Ramos (cell line): ENCODE data around the gene TC2N.
"Not testable (repeated sequence)": the region's sequence is repeated elsewhere in the genome, so short reads cannot be mapped to it uniquely, and the experiment has no call there.

ENCODE experiments used
- in situ Hi-C: fragments of 300-500 bp; cut with MboI; formaldehyde crosslinking; loops from one replicate; pipeline ENCODE4 v1.14.3; 2022; ENCODE audit warnings: low sequenced_read_pairs; ENCODE audit not compliant: unreplicated experiment

Gene TC2N

DNA sequence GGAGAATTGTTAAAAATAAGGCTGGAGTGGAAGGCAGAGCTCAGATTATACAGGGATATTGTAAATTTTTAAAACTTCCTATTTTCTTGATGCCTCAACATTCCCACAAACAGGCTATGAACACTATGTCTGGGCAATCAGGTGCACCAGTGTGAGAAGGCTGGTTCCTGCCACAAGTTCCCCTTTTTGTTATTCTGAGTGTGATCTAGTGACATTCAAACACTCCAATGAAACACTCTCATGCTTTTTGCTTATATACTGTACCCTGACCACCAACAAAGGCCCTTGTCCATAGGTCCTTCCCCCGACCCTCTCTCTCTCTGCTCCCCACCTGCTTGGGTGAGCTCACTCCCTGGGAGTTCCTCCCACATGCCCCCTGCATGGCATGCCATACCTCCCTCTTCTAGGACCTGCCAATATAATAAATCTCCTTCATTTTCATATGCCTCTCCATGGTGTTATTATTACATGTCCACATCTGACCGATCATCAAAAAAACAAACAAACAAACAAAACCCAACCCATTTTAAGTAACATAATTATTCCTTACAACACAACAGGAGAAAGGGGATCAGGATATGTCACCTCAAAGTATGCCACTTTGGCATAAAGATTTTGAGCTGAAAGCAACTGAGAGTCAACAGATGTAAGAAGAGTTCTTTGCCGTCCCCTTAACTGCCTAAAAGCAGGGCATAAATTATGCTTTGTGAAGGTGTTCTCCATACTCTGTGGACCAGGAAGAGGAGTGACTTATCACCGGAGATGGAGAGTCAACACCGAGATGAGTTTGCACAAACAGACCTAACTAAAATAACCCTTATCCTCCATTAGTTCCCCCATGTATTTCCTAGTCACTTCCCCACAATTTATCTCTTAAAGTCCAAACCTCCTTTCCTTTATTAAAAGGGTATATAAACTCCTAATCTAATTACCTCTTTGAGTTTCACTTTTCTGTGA, 92.9 kb downstream of the TC2N start:
- in situ Hi-C loops = no loop called here

DNA sequence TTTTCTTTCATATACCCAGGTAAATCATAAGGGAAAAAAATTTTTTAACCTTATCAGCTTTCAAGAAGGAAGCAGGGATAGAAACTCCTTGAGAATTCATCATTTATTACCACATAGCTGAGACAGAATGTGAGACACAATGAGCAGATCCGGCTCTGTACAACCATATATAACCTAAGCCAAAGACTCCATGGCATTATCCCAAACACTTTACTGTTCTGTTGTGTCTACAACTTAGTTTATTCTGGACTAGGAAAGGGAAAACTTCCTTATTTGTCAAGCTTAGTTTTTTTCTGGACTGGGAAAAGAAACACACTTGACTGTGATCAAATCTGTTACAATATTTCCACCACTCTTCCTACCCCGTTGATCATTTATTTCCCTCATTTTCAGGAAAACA, 97.2 kb downstream of the TC2N start:
- in situ Hi-C loops = no loop called here

DNA sequence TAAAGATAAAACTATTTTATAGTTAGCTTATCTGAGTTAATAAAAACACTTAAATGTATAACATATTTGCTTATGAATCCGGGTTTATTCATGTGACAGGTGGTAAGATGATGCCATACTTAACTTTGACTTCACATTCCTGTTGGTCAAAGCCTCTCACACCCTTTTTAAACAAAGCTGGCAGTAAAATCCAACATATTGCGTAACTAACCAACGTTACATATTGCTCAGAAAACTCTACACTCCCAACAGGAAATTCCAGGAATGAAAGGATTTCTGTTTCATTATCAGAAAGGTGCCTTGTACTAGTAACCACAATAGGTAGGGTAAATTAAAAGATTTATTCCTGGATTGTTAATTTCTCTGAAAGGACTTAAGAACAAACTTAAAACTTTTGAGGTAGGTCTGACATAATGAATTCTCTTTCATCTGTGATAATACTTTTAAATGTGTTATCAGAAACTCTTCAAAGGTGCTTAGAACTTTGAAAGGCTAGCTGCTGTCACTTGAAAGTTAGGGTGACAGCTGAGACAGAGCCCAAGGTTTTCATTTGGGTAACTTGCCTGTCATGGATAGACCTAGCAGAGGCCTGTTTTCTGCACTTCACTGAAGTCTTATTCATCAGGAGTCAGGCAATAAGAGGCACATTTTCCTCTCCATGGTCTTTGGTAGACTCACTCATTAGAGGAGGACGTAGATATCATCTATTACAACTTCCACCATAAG, 111.6 kb downstream of the TC2N start:
- in situ Hi-C loops = no loop called here

DNA sequence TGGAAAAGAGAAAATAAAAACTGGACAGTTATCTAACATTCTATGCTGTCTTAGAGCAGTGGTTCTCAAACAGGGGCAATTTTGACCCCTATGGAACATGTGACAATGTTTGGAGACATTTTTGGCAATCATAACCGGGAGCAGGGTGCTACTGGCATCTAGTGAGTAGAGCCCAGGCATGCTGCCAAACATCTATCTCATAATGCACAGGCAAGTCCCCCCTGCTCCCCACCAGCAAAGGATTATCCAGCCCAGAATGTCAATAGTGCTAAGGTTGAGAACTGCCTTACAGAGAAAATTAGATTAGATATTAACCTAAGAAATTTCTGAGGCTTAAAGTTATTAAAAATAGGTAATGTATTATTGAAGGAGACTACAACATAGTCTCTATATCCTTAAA, 112.5 kb downstream of the TC2N start:
- in situ Hi-C loops = no loop called here

DNA sequence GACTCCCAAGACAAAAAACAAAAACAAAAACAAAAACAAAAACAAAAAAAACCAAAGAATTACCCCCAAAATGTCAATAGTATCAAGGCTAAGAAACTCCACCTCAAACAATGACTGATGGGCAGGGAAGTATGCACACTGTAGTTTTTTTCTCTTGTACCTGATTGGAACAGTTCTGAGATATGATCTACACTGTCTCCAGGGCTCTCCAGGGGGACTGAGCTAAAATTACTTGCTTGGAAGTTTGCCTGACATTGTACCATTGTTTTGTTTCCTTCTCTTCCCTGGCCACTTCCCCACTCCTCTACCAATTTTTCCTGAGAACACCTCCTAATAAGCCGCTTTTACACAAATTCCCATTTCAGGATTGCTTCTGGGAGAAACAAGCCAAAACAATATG, 113.2 kb downstream of the TC2N start:
- in situ Hi-C loops = no loop called here

- in situ Hi-C loops = no loop called here
These were observed 113.7 kb downstream of the TC2N start for GRCh38 chr14:91753501-91754128.

DNA sequence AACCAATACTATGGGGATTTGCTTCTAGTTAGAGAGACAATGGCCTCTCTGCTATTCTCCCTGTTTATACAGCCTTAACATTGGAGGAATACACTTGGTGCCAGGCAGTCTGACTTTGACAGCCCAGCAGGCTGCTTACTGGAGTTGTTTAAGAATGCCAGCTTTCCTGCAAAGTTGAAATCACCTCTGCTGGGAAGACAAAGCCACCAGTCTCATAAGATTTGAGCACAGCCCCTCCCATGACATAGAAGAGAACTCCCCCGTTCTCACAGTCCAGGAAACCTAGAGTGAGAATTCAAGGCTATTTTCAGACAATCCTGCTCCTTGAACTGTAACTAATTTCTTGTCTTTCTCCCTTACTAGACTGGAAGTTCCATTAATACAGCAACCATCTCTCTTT, 114.4 kb downstream of the TC2N start:
- in situ Hi-C loops = no loop called here

GRCh38 chr14:91751719-91752118, 115.6 kb downstream of the TC2N start:
- in situ Hi-C loops = no loop called here

GRCh38 chr14:91750634-91751198, 116.6 kb downstream of the TC2N start:
- in situ Hi-C loops = no loop called here

DNA sequence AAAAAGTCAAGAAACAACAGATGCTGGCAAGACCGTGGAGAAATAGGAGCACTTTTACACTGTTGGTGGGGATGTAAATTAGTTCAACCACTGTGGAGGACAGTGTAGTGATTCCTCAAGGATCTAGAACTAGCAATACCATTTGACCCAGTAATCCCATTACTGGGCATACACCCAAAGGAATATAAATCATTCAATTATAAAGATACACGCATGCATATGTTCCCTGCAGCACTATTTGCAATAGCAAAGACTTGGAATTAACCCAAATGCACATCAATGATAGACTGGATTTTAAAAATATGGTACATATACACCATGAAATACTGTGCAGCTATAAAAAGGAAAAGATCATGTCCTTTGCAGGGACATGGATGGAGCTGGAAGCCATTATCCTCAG, 117.5 kb downstream of the TC2N start:
- in situ Hi-C loops = no loop called here

GRCh38 chr14:91748049-91748448, 119.3 kb downstream of the TC2N start:
- in situ Hi-C loops = no loop called here

DNA sequence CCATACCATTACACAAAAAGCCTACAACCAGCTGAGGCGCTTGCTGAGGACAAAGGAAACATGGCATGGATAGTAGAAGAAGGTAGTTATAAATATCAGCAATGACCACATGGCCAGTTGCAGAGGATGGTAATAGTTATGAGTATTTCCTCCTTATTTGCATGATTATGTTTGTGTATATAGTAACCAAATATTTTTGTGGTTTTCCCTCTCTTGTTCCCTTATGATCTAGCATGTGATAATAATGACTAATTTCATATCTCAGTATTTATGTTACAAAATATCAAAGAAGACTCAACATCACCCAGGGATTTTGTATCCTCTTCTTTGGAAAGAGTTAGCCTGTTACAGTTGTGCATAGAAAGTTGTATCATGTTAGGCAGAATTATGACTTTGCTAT, 122.0 kb downstream of the TC2N start:
- in situ Hi-C loops = no loop called here

GRCh38 chr14:91744068-91744480, 123.3 kb downstream of the TC2N start:
- in situ Hi-C loops = no loop called here

DNA sequence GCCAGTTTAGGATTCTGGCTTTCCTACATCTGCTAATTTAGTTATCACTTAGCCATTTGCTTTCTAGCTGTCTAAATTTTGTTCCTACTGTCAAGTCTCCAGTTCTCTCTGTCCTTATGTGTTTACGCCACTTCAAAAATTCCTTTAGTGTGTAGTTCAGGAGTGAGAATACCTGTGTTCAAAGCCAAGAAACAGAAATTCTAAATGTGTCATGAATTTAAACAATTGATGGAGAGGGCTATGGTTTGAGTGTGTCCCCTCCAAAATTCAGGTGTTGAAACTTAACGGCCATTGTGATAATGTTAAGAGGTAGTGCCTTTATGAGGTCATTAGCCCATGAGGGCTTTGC, 124.1 kb downstream of the TC2N start:
- in situ Hi-C loops = no loop called here

DNA sequence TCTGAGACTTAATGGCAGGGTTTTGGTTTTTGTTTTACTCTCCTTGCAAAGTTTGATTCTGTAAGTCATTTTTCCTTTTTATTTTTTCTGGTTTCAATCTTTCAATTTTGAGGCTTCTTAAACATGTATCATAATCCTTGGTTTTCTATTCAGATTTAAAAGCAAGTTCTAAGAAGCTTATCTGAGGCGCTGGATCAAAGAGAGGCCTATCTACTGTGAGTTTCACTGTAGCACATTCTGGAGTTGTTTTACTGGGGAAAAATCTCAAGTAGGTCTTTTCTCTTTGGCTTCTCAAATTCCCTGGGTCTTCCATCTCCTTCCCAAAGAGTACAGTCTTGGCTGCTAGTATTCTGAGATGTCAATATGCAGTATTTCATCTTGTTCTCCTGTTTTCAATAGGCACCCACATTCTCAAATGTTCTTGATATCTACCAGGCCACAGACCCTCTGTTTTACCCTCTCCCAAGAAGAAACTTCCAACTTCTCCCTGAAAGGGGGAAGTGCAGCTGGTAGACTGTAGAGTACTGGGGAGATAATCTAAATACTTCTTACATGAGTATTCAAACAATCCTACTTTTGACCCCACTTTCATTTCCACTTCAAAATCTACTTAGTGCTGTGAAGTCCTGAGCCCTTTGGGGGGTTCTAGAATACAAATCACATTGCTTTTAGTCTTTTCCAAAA, 124.6 kb downstream of the TC2N start:
- in situ Hi-C loops = no loop called here

- in situ Hi-C loops = not testable (repeated sequence)
These were observed 127.5 kb downstream of the TC2N start for GRCh38 chr14:91739867-91740266.

- in situ Hi-C loops = no loop called here
These were observed 129.7 kb downstream of the TC2N start for GRCh38 chr14:91737619-91738018.

GRCh38 chr14:91732859-91733477, 134.4 kb downstream of the TC2N start:
- in situ Hi-C loops = no loop called here

- in situ Hi-C loops = no loop called here
These were observed 134.9 kb downstream of the TC2N start for GRCh38 chr14:91732439-91732838.

DNA sequence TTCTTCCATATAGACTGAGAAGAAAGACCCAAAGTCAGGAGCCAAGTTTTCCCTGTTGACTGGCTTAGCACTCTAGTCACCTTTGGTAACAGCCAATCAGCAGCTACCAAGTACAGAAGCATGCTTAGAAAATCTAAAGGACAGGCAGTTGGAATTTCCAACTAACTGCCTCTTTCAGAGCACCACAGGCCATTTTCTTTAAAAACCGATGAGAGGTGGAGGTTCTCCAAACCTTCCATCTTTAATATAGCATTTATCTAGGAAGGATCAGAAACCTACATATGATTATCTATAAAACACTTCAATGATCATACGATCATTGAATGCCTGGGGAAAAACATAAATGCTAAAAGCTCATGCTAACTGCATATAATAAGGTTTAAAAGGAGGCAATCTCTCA, 135.3 kb downstream of the TC2N start, which contains the start of gene CATSPERB:
Gene CATSPERB (minus strand): TSS at position 101 of the 400 bp plus-strand sequence. CDS start 2,607 bp downstream, outside the sequence.
- in situ Hi-C loops = no loop called here
